T-helper 17 cell (primary cell): ENCODE measurements around the gene ASCL1. TPM values are rescaled to one million over a fixed set of nuclear protein-coding genes. Genes with fewer than 3 reads are reported as not detected.
A peak's percentile ranks its signal among the peaks of the same experiment; 100 is the strongest.

Experiments used
- ATAC-seq: fragments of 150-1000 bp; cut with Tn5 transposase; 2 replicates; pipeline ENCODE4 v1.10.0; 2021; ENCODE audit warnings: mild to moderate bottlenecking, moderate library complexity
- DNase-seq, 3 donors: peaks; one replicate each; pipeline versions ENCODE4 v3.0.0 to v3.0.0-alpha.2; 2020 to 2021
- H3K9me3 ChIP-seq: one replicate; pipeline ENCODE4 v1.7.0; 2013; ENCODE audit warnings: low read length, mild to moderate bottlenecking; ENCODE audit not compliant: control insufficient read depth, poor library complexity, severe bottlenecking
- H3K27ac Mint-ChIP-seq: one replicate; pipeline ENCODE4 v1.8.0; 2022; ENCODE audit warnings: mild to moderate bottlenecking, moderate library complexity, mixed read lengths
- H3K27me3 Mint-ChIP-seq: one replicate; pipeline ENCODE4 v1.8.0; 2022; ENCODE audit warnings: mixed read lengths
- H3K36me3 Mint-ChIP-seq: one replicate; pipeline ENCODE4 v1.8.0; 2022; ENCODE audit warnings: low read depth, mixed read lengths
- H3K4me1 Mint-ChIP-seq: one replicate; pipeline ENCODE4 v1.8.0; 2022; ENCODE audit warnings: mild to moderate bottlenecking, mixed read lengths
- H3K4me3 Mint-ChIP-seq: one replicate; pipeline ENCODE4 v1.8.0; 2022; ENCODE audit warnings: mild to moderate bottlenecking, moderate library complexity, mixed read lengths
- total RNA-seq, 4 donors: library from RNA in 2 of 4; stranded (reverse) in 2 of 4; gene quantifications; one replicate each; pipeline ENCODE4 v1.2.3 and lab custom pipeline; 2022 to 2026

Gene ASCL1
- total RNA-seq, 2 donors from 2014 or later = not detected

- no peak for DNase-seq
- Mint-ChIP-seq H3K4me3 (peak overlapping the region; percentile 70), H3K27me3 (peaks cover 73% of the 10 kb centered on the region), H3K36me3 (peaks cover 3% of the 10 kb centered on the region), H3K4me1 (peaks cover 4% of the 10 kb centered on the region), H3K27ac (no peak overlapping the region)
- H3K9me3 ChIP-seq = no peaks in the 10 kb centered on the region
- no peak for ATAC-seq
Observed at GRCh38 chr12:102956738-102957327, 641 bp upstream of the ASCL1 start.

GRCh38 chr12:102958073-102958829 lies 777 bp downstream of the ASCL1 start:
- Mint-ChIP-seq H3K27ac (no peak overlapping the region), H3K4me1 (peaks cover 4% of the 10 kb centered on the region), H3K27me3 (peaks cover 78% of the 10 kb centered on the region), H3K4me3 (peak overlapping the region; percentile 81), H3K36me3 (peaks cover 3% of the 10 kb centered on the region)
- ATAC-seq (no peak), DNase-seq (no peak)
- no peaks in the 10 kb centered on the region for H3K9me3 ChIP-seq

GRCh38 chr12:102958830-102959176 lies 1.3 kb downstream of the ASCL1 start:
- peaks cover 4% of the 10 kb centered on the region for H3K4me1 Mint-ChIP-seq
- no peak for ATAC-seq
- H3K36me3 Mint-ChIP-seq = peaks cover 3% of the 10 kb centered on the region
- H3K27me3 Mint-ChIP-seq = peaks cover 79% of the 10 kb centered on the region
- H3K27ac Mint-ChIP-seq = no peak overlapping the region
- H3K4me3 Mint-ChIP-seq = peak overlapping the region; percentile 0
- DNase-seq = no peak
- H3K9me3 ChIP-seq = peaks cover 2% of the 10 kb centered on the region

- ATAC-seq = no peak
- Mint-ChIP-seq H3K27ac (no peak overlapping the region), H3K4me1 (peaks cover 4% of the 10 kb centered on the region), H3K4me3 (peak overlapping the region; percentile 0), H3K36me3 (peaks cover 3% of the 10 kb centered on the region), H3K27me3 (peaks cover 75% of the 10 kb centered on the region)
- H3K9me3 ChIP-seq = peaks cover 2% of the 10 kb centered on the region
- no peak for DNase-seq
Observed at GRCh38 chr12:102959391-102959790, 1.9 kb downstream of the ASCL1 start.

- no peak overlapping the region for H3K4me3 Mint-ChIP-seq
- H3K36me3 Mint-ChIP-seq = peaks cover 5% of the 10 kb centered on the region
- no peak for ATAC-seq
Observed at GRCh38 chr12:102960766-102961465, 3.4 kb downstream of the ASCL1 start.

GRCh38 chr12:102961466-102961855 lies 4.0 kb downstream of the ASCL1 start:
- Mint-ChIP-seq H3K4me1 (peaks cover 10% of the 10 kb centered on the region), H3K27me3 (peaks cover 72% of the 10 kb centered on the region), H3K4me3 (no peak overlapping the region), H3K36me3 (peaks cover 5% of the 10 kb centered on the region), H3K27ac (no peak overlapping the region)
- peaks cover 2% of the 10 kb centered on the region for H3K9me3 ChIP-seq
- no peak for ATAC-seq
- no peak for DNase-seq

More at GRCh38 chr12:102960766-102961465, 3.4 kb downstream of the ASCL1 start:
- peaks cover 2% of the 10 kb centered on the region for H3K9me3 ChIP-seq
- DNase-seq = no peak
- H3K27ac Mint-ChIP-seq = no peak overlapping the region
- H3K27me3 Mint-ChIP-seq = peaks cover 73% of the 10 kb centered on the region
- peaks cover 10% of the 10 kb centered on the region for H3K4me1 Mint-ChIP-seq

- H3K4me1 Mint-ChIP-seq = peaks cover 7% of the 10 kb centered on the region
- peaks cover 66% of the 10 kb centered on the region for H3K27me3 Mint-ChIP-seq
- H3K27ac Mint-ChIP-seq = no peak overlapping the region
- peaks cover 5% of the 10 kb centered on the region for H3K36me3 Mint-ChIP-seq
- DNase-seq (no peak), ATAC-seq (no peak)
- no peak overlapping the region for H3K4me3 Mint-ChIP-seq
- H3K9me3 ChIP-seq = peaks cover 2% of the 10 kb centered on the region
Observed at GRCh38 chr12:102962532-102962931, 5.1 kb downstream of the ASCL1 start.

- Mint-ChIP-seq H3K36me3 (peaks cover 5% of the 10 kb centered on the region), H3K4me3 (no peak overlapping the region), H3K4me1 (peaks cover 6% of the 10 kb centered on the region), H3K27me3 (peaks cover 66% of the 10 kb centered on the region), H3K27ac (no peak overlapping the region)
- ATAC-seq (no peak), DNase-seq (no peak)
- H3K9me3 ChIP-seq = peaks cover 2% of the 10 kb centered on the region
Observed at GRCh38 chr12:102962986-102963385, 5.5 kb downstream of the ASCL1 start.

GRCh38 chr12:102963796-102964195 lies 6.3 kb downstream of the ASCL1 start:
- DNase-seq (no peak), ATAC-seq (no peak)
- H3K4me1 Mint-ChIP-seq = peaks cover 6% of the 10 kb centered on the region
- peaks cover 5% of the 10 kb centered on the region for H3K36me3 Mint-ChIP-seq
- H3K4me3 Mint-ChIP-seq = no peak overlapping the region
- peaks cover 69% of the 10 kb centered on the region for H3K27me3 Mint-ChIP-seq
- peaks cover 2% of the 10 kb centered on the region for H3K9me3 ChIP-seq
- no peak overlapping the region for H3K27ac Mint-ChIP-seq

- peaks cover 65% of the 10 kb centered on the region for H3K27me3 Mint-ChIP-seq
- ATAC-seq (peak; percentile 37), DNase-seq (no peak)
- H3K27ac Mint-ChIP-seq = no peak overlapping the region
- H3K36me3 Mint-ChIP-seq = peaks cover 2% of the 10 kb centered on the region
- H3K4me3 Mint-ChIP-seq = peak overlapping the region; percentile 81
- H3K9me3 ChIP-seq = peaks cover 2% of the 10 kb centered on the region
- H3K4me1 Mint-ChIP-seq = peaks cover 6% of the 10 kb centered on the region
Observed at GRCh38 chr12:102964872-102965271, 7.4 kb downstream of the ASCL1 start.

- H3K27me3 Mint-ChIP-seq = peaks cover 67% of the 10 kb centered on the region
- DNase-seq (no peak), ATAC-seq (no peak)
- H3K36me3 Mint-ChIP-seq = peaks cover 2% of the 10 kb centered on the region
- peaks cover 2% of the 10 kb centered on the region for H3K9me3 ChIP-seq
- peaks cover 6% of the 10 kb centered on the region for H3K4me1 Mint-ChIP-seq
- H3K27ac Mint-ChIP-seq = no peak overlapping the region
- peak overlapping the region; percentile 81 for H3K4me3 Mint-ChIP-seq
Observed at GRCh38 chr12:102965281-102966155, 8.0 kb downstream of the ASCL1 start.

GRCh38 chr12:102966200-102966863 lies 8.9 kb downstream of the ASCL1 start:
- peaks cover 2% of the 10 kb centered on the region for H3K36me3 Mint-ChIP-seq
- H3K4me1 Mint-ChIP-seq = peaks cover 6% of the 10 kb centered on the region
- no peak for ATAC-seq
- H3K27ac Mint-ChIP-seq = no peak overlapping the region
- H3K27me3 Mint-ChIP-seq = peaks cover 67% of the 10 kb centered on the region
- peak overlapping the region; percentile 51 for H3K4me3 Mint-ChIP-seq
- DNase-seq = no peak
- peaks cover 2% of the 10 kb centered on the region for H3K9me3 ChIP-seq
